Fibroblast of lung (primary cell): Measurements from ENCODE around the gene AZIN2.

ENCODE experiments used
- EZH2 ChIP-seq: IDR thresholded peaks from 2 replicates; pipeline ENCODE4 v1.5.1; 2012; ENCODE audit warnings: low read length, control low read depth, mild to moderate bottlenecking; ENCODE audit errors: missing control alignments
- TF ChIP-seq, protein P1 (sequence below), 2 donors: IDR thresholded peaks in 1 of 2; conservative IDR thresholded peaks in 1 of 2; 1 replicate in 1 of 2; 2 replicates in 1 of 2; pipeline ENCODE4 v1.5.1; 2011 to 2012; ENCODE audit warnings: low read length in 2 of 2, control low read depth in 1 of 2, inconsistent platforms in 1 of 2, low read depth in 1 of 2, mild to moderate bottlenecking in 1 of 2

DNA sequence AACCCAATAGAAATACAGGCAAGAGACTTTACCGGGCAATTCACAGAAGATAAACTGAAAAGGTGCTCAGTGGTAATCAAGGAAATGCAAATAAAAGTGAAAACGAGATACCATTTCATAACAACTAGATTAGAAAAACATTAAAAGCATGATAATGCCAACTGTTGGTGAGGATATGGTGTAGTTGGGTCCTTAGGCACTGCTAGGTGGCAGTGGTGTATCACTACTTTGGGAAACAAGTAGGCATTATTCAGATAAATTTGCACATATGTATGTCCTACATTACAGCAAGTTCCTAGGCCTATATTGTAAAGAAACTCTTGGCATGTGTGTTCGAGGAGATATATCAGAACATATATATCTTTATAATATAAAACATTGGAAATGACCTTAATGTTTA is 31.0 kb downstream of the AZIN2 start:
- no peak for TF ChIP-seq EZH2
- TF ChIP-seq, protein P1, sequence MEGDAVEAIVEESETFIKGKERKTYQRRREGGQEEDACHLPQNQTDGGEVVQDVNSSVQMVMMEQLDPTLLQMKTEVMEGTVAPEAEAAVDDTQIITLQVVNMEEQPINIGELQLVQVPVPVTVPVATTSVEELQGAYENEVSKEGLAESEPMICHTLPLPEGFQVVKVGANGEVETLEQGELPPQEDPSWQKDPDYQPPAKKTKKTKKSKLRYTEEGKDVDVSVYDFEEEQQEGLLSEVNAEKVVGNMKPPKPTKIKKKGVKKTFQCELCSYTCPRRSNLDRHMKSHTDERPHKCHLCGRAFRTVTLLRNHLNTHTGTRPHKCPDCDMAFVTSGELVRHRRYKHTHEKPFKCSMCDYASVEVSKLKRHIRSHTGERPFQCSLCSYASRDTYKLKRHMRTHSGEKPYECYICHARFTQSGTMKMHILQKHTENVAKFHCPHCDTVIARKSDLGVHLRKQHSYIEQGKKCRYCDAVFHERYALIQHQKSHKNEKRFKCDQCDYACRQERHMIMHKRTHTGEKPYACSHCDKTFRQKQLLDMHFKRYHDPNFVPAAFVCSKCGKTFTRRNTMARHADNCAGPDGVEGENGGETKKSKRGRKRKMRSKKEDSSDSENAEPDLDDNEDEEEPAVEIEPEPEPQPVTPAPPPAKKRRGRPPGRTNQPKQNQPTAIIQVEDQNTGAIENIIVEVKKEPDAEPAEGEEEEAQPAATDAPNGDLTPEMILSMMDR (conservative IDR thresholded peaks at IDR 0.05 in 1 of 2, IDR thresholded peaks at IDR 0.05 in 1 of 2; ENCODE audit: low read depth in 1 of 2, low read length in 2 of 2), result peak; percentile 44 to 60
